HG03520 (cell line): ENCODE measurements around the gene ACTL9.

Experiments
- ATAC-seq: cut with Tn5 transposase; IDR thresholded peaks from one replicate; pipeline ENCODE4 v1.9.1; 2021; ENCODE audit warnings: mild to moderate bottlenecking, moderate library complexity; ENCODE audit not compliant: unreplicated experiment

ACTL9 gene

GRCh38 chr19:8648240-8648639 is 50.4 kb downstream of the ACTL9 start:
- ATAC-seq, result no peak
